RWPE1 (cell line): Measurements from ENCODE around the gene PER2.

ENCODE experiments used
- CTCF ChIA-PET: fragments of 350-600 bp; sonication (Branson Sonifier 250); formaldehyde crosslinking; extraction: SDS; loops from one replicate; lab custom pipeline; 2021; lab: Yijun Ruan, JAX
- POLR2A ChIA-PET: fragments of 400-600 bp; formaldehyde crosslinking; extraction: SDS; loops from one replicate; lab custom pipeline; 2020; ENCODE audit warnings: antibody characterized with exemption; ENCODE audit not compliant: low non-redundant PET; lab: Yijun Ruan, JAX
- DNase-seq: peaks from one replicate; pipeline ENCODE4 v3.0.0; 2012; ENCODE audit warnings: low spot score
- H3K27ac ChIP-seq: fragments of 450-650 bp; 2 replicates; pipeline ENCODE4 v1.5.1; 2017
- TF ChIP-seq, protein P1 (sequence below): fragments of 450-650 bp; conservative IDR thresholded peaks from 2 replicates; pipeline ENCODE4 v1.5.1; 2017; ENCODE audit warnings: low read depth, mild to moderate bottlenecking

Gene PER2

DNA sequence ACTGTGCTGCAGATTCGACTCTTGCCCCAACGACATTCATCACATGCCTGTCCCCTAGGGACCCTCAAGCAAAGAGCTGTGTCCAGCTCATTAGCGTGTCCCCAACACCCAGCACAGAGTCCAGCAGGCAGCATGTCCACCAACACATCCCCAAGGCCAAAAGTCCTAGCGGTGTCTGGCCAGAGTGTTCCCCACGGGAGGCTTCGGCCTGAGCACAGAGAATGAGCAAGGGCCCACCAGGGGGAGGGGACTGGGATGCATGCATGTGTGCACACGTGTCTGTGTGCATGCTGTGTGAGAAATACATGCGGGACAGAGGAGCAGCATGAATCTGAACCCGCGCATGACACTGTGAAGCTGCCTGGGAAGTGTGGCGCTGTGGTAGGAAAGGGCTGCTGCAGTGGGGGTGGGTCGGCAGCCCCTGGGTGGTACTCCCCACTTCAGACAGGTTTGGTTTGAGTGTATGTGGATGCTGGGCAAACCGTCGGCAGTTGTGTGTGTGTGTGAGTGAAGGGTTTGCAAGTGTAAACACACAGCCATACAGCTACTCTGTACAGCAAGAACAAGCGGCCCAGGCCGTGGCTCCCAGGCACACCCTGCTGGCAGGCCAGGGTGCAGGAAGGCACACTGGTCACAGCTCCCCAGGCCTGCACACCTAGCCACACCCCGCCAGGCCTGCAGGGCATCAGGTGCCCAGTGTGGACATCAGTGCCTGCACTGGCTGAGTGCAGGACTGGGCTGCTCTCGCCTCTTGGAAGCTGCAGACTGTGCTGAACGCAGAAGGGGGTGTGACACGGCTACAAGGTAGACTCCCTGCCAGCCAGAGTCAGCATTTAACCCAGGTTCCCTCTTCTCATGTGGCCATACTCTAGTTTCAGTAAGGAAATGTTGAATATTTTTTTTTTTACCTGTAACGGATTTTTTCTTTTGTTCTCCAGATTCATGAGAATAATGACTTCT is 29.1 kb downstream of the PER2 start:
- POLR2A ChIA-PET, result no interaction called here
- CTCF ChIA-PET, result interaction anchor here (0.6 kb wide), 1 partner anchor 10 kb away, joined by 5 read pairs; no protein-coding TSS in a partner anchor
- TF ChIP-seq, protein P1, sequence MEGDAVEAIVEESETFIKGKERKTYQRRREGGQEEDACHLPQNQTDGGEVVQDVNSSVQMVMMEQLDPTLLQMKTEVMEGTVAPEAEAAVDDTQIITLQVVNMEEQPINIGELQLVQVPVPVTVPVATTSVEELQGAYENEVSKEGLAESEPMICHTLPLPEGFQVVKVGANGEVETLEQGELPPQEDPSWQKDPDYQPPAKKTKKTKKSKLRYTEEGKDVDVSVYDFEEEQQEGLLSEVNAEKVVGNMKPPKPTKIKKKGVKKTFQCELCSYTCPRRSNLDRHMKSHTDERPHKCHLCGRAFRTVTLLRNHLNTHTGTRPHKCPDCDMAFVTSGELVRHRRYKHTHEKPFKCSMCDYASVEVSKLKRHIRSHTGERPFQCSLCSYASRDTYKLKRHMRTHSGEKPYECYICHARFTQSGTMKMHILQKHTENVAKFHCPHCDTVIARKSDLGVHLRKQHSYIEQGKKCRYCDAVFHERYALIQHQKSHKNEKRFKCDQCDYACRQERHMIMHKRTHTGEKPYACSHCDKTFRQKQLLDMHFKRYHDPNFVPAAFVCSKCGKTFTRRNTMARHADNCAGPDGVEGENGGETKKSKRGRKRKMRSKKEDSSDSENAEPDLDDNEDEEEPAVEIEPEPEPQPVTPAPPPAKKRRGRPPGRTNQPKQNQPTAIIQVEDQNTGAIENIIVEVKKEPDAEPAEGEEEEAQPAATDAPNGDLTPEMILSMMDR, result no peak
- peak overlapping the region; percentile 28 for H3K27ac ChIP-seq
- no peak for DNase-seq

DNA sequence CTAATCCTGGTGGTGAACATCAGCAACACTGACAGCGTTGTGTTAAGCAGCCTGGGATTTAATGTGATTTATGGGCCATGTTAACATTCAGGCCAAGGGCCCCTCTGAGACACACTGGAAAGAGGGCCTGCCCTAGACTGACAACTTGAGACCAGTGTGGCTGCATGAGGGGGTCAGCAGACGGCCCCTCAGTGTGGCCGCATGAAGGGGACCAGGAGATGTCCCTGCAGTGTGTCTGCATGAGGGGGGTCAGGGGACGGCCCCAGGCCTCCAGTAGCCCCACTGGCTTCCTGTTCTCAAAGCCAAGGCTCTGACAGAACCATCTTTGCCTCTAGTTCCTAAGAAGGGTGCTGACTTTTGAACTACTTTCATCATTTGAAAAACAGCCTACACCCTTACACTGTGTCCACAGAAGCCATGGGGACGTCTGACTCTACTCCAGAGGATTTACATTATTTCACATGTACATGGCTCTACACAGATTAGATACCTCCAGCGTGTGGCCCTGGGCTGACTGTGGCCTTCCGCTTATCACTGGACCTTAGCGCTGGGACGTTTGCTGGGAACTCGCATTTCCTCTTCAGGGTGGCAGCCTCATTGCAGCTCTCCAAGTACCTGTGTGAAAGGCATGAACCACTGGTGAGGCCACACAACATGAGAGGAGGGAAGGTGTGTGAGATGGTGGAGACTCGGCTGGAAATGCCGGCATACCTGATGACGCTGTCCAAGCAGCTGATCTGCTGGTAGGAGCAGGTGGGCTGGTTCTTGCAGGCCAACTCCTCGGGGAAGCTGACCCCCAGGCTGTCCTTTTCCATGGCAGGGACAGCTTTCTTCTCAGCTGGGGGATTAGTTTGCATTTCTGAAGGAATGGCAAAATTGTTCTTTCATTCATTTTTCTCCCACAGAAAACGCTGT is 30.4 kb downstream of the PER2 start:
- DNase-seq, result no peak
- H3K27ac ChIP-seq, result peak overlapping the region; percentile 28
- POLR2A ChIA-PET, result no interaction called here
- TF ChIP-seq, protein P1, result no peak
- CTCF ChIA-PET, result no interaction called here

GRCh38 chr2:238256594-238257104 is 31.8 kb downstream of the PER2 start:
- ChIA-PET CTCF (interaction anchor here (0.6 to 1.6 kb wide), 4 partner anchors 11 to 466 kb away, joined by 3 to 6 read pairs (median 3); no protein-coding TSS in a partner anchor), POLR2A (no interaction called here)

GRCh38 chr2:238256111-238256510 is 32.3 kb downstream of the PER2 start:
- DNase-seq, result no peak
- POLR2A ChIA-PET, result no interaction called here
- CTCF ChIA-PET, result interaction anchor here (0.6 to 1.6 kb wide), 2 partner anchors 12 to 465 kb away, joined by 3 to 6 read pairs; no protein-coding TSS in a partner anchor
- TF ChIP-seq, protein P1, result no peak
- peak overlapping the region; percentile 28 for H3K27ac ChIP-seq

More at GRCh38 chr2:238256594-238257104, 31.8 kb downstream of the PER2 start:
- TF ChIP-seq, protein P1, result peak; percentile 97
- peak overlapping the region; percentile 28 for H3K27ac ChIP-seq
- peak; percentile 89 for DNase-seq

DNA sequence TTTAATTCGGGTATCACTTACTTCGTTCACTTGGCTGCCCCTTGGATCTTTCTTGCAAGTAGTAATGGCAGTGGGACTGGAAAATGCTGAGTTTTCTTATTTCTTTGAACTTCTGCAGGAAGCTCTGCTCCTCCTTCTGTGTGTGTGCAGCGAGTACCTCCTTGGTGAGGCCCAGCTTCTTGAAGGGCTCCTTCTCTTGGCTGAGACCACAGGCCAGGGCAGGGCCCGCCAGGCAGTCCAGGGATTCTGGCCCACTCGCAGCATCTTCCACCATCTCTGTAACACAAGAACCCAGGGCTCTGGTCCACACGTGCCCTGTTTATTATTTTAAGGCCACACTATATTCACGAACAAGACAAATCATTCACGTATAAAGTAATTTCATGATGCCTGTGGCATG is 32.8 kb downstream of the PER2 start:
- ChIA-PET POLR2A (no interaction called here), CTCF (interaction anchor here (0.7 kb wide), 1 partner anchor 38 kb away, joined by 4 read pairs; no protein-coding TSS in a partner anchor)
- H3K27ac ChIP-seq, result peak overlapping the region; percentile 28; the same call in 1 of the 2 replicates
- no peak for DNase-seq
- TF ChIP-seq, protein P1, result no peak
